Caco-2 (cell line): ENCODE measurements around the gene PCNX4. TPM values are rescaled to one million over a fixed set of nuclear protein-coding genes. Genes with fewer than 3 reads are reported as not detected.

ENCODE experiments used
- BruUV-seq: library from RNA; stranded (reverse); fragments of 400-500 nt; replicated peaks from 2 replicates; lab custom pipeline; 2021; lab: Mats Ljungman, UMichigan
- CTCF ChIA-PET: fragments of 300-600 bp; sonication (Branson Sonifier 250); formaldehyde crosslinking; loops from one replicate; lab custom pipeline; 2022; ENCODE audit warnings: antibody characterized with exemption; lab: Charles Lee
- POLR2A ChIA-PET: fragments of 300-600 bp; sonication (Branson Sonifier 250); formaldehyde crosslinking; loops from one replicate; lab custom pipeline; 2022; ENCODE audit warnings: antibody characterized with exemption; lab: Charles Lee
- DNase-seq, 2 experiments: peaks; one replicate each; pipeline versions ENCODE4 v3.0.0 to v3.0.0-alpha.2; 2020 to 2022
- H3K27me3 ChIP-seq: replicated peaks from 2 replicates; pipeline ENCODE4 v1.6.0; 2011; ENCODE audit warnings: low read length; ENCODE audit not compliant: control insufficient read depth, insufficient read depth
- H3K36me3 ChIP-seq: 2 replicates; pipeline ENCODE4 v1.5.1; 2011; ENCODE audit warnings: low read length; ENCODE audit not compliant: control insufficient read depth, insufficient read depth
- H3K4me1 ChIP-seq: fragments of 250-450 bp; sonication (Bioruptor Pico); 2 replicates; pipeline ENCODE4 v1.5.1; 2020; ENCODE audit warnings: mild to moderate bottlenecking
- H3K4me3 ChIP-seq: 2 replicates; pipeline ENCODE4 v1.5.1; 2011; ENCODE audit warnings: low read depth, mild to moderate bottlenecking, control low read depth, low read length
- H3K9me3 ChIP-seq: fragments of 250-450 bp; sonication (Bioruptor Pico); 2 replicates; pipeline ENCODE4 v1.5.1; 2020; ENCODE audit warnings: mild to moderate bottlenecking, moderate library complexity
- H3K27ac Mint-ChIP-seq: one replicate; pipeline ENCODE4 v1.8.0; 2022; ENCODE audit warnings: mixed read lengths; ENCODE audit not compliant: unreplicated experiment
- H3K27me3 Mint-ChIP-seq: one replicate; pipeline ENCODE4 v1.8.0; 2022; ENCODE audit warnings: mixed read lengths; ENCODE audit not compliant: insufficient read depth, unreplicated experiment
- H3K36me3 Mint-ChIP-seq: one replicate; pipeline ENCODE4 v1.8.0; 2022; ENCODE audit warnings: mild to moderate bottlenecking, mixed read lengths; ENCODE audit not compliant: insufficient read depth, unreplicated experiment
- H3K4me1 Mint-ChIP-seq: one replicate; pipeline ENCODE4 v1.8.0; 2022; ENCODE audit warnings: low read depth, mixed read lengths; ENCODE audit not compliant: unreplicated experiment
- H3K4me3 Mint-ChIP-seq: one replicate; pipeline ENCODE4 v1.8.0; 2022; ENCODE audit warnings: mild to moderate bottlenecking, moderate library complexity, mixed read lengths; ENCODE audit not compliant: unreplicated experiment
- H3K9me3 Mint-ChIP-seq: one replicate; pipeline ENCODE4 v1.8.0; 2022; ENCODE audit warnings: mixed read lengths; ENCODE audit not compliant: unreplicated experiment
- CTCF ChIP-seq, 2 experiments: fragments of 200-600 bp in 1 of 2; IDR thresholded peaks; 1 replicate in 1 of 2; 2 replicates in 1 of 2; pipeline versions ENCODE4 v1.5.1 to v1.8.0; 2011 to 2022; ENCODE audit warnings: antibody characterized with exemption in 1 of 2, control low read depth in 1 of 2, inconsistent platforms in 1 of 2, low read depth in 1 of 2, low read length in 1 of 2, mild to moderate bottlenecking in 1 of 2, moderate library complexity in 1 of 2; ENCODE audit not compliant: insufficient read depth in 1 of 2, severe bottlenecking in 1 of 2, unreplicated experiment in 1 of 2
- intact Hi-C: fragments of 100-400 bp; cut with micrococcal nuclease; formaldehyde crosslinking; loops from one replicate; pipeline ENCODE4 v1.10.0; 2022; ENCODE audit not compliant: unreplicated experiment
- total RNA-seq: library from RNA; stranded (reverse); gene quantifications from 2 replicates; pipeline ENCODE4 v1.2.3, GENCODE V29; 2022

The PCNX4 gene
- total RNA-seq, 1 experiment from 2014 or later, result 72.7 TPM

GRCh38 chr14:60116181-60116580 is 24.5 kb downstream of the PCNX4 start:
- Histone ChIP-seq H3K27me3 (no peaks in the 10 kb centered on the region), H3K9me3 (no peaks in the 10 kb centered on the region), H3K36me3 (no peaks in the 10 kb centered on the region; the same call in none of the 2 replicates), H3K4me3 (no peak overlapping the region), H3K4me1 (no peaks in the 10 kb centered on the region)
- ChIA-PET CTCF (no interaction called here), POLR2A (no interaction called here)
- no peak for TF ChIP-seq CTCF (IDR thresholded peaks at IDR 0.05; ENCODE audit: insufficient read depth in 1 of 2, low read depth in 1 of 2, low read length in 1 of 2, severe bottlenecking in 1 of 2, unreplicated experiment in 1 of 2)
- Mint-ChIP-seq H3K27me3 (no peaks in the 10 kb centered on the region), H3K4me3 (no peak overlapping the region), H3K4me1 (no peaks in the 10 kb centered on the region), H3K9me3 (no peaks in the 10 kb centered on the region), H3K36me3 (peaks cover 35% of the 10 kb centered on the region), H3K27ac (no peak overlapping the region)
- intact Hi-C loops, result no loop called here
- no TSS peak for BruUV-seq
- no peak for DNase-seq

- BruUV-seq, result no TSS peak
Observed at GRCh38 chr14:60125918-60126317, 34.2 kb downstream of the PCNX4 start.

GRCh38 chr14:60133487-60133886 is 41.8 kb downstream of the PCNX4 start:
- no peaks in the 10 kb centered on the region for H3K27me3 Mint-ChIP-seq
- intact Hi-C loops, result no loop called here
- no peak for TF ChIP-seq CTCF (IDR thresholded peaks at IDR 0.05; ENCODE audit: insufficient read depth in 1 of 2, low read depth in 1 of 2, low read length in 1 of 2, severe bottlenecking in 1 of 2, unreplicated experiment in 1 of 2)
- H3K27ac Mint-ChIP-seq, result no peak overlapping the region
- Histone ChIP-seq H3K4me1 (no peaks in the 10 kb centered on the region), H3K36me3 (no peaks in the 10 kb centered on the region), H3K4me3 (no peak overlapping the region), H3K9me3 (no peaks in the 10 kb centered on the region), H3K27me3 (no peaks in the 10 kb centered on the region)
- no peaks in the 10 kb centered on the region for H3K4me1 Mint-ChIP-seq
- DNase-seq, result no peak
- no peaks in the 10 kb centered on the region for H3K9me3 Mint-ChIP-seq
- ChIA-PET CTCF (no interaction called here), POLR2A (no interaction called here)
- peaks cover 44% of the 10 kb centered on the region for H3K36me3 Mint-ChIP-seq
- BruUV-seq, result no TSS peak
- no peak overlapping the region for H3K4me3 Mint-ChIP-seq

More at GRCh38 chr14:60125918-60126317, 34.2 kb downstream of the PCNX4 start:
- Histone ChIP-seq H3K27me3 (no peaks in the 10 kb centered on the region), H3K36me3 (no peaks in the 10 kb centered on the region), H3K9me3 (no peaks in the 10 kb centered on the region), H3K4me3 (no peak overlapping the region), H3K4me1 (no peaks in the 10 kb centered on the region)
- H3K27me3 Mint-ChIP-seq, result no peaks in the 10 kb centered on the region
- peaks cover 57% of the 10 kb centered on the region for H3K36me3 Mint-ChIP-seq
- H3K4me3 Mint-ChIP-seq, result no peak overlapping the region
- H3K4me1 Mint-ChIP-seq, result no peaks in the 10 kb centered on the region
- intact Hi-C loops, result no loop called here
- H3K9me3 Mint-ChIP-seq, result no peaks in the 10 kb centered on the region
- no peak for TF ChIP-seq CTCF (IDR thresholded peaks at IDR 0.05; ENCODE audit: insufficient read depth in 1 of 2, low read depth in 1 of 2, low read length in 1 of 2, severe bottlenecking in 1 of 2, unreplicated experiment in 1 of 2)
- no peak for DNase-seq
- no peak overlapping the region for H3K27ac Mint-ChIP-seq
- POLR2A ChIA-PET, result no interaction called here
- CTCF ChIA-PET, result no interaction called here
